LNCaP clone FGC (cell line): Measurements from ENCODE around the gene TMEM108.

Source experiments
- DNase-seq: peaks from one replicate; pipeline ENCODE4 v3.0.0-alpha.2; 2011; ENCODE audit warnings: low read depth
- H3K4me3 ChIP-seq: 2 replicates; pipeline ENCODE4 v1.5.1; 2011; ENCODE audit warnings: mild to moderate bottlenecking, low read depth, low read length, control low read depth
- TF ChIP-seq, protein P1 (sequence below): IDR thresholded peaks from 2 replicates; pipeline ENCODE4 v1.5.1; 2012; ENCODE audit warnings: mild to moderate bottlenecking; ENCODE audit not compliant: control insufficient read depth, insufficient read depth; ENCODE audit errors: extremely low read depth

The TMEM108 gene

GRCh38 chr3:133371181-133371580, 333.0 kb downstream of the TMEM108 start:
- TF ChIP-seq, protein P1, sequence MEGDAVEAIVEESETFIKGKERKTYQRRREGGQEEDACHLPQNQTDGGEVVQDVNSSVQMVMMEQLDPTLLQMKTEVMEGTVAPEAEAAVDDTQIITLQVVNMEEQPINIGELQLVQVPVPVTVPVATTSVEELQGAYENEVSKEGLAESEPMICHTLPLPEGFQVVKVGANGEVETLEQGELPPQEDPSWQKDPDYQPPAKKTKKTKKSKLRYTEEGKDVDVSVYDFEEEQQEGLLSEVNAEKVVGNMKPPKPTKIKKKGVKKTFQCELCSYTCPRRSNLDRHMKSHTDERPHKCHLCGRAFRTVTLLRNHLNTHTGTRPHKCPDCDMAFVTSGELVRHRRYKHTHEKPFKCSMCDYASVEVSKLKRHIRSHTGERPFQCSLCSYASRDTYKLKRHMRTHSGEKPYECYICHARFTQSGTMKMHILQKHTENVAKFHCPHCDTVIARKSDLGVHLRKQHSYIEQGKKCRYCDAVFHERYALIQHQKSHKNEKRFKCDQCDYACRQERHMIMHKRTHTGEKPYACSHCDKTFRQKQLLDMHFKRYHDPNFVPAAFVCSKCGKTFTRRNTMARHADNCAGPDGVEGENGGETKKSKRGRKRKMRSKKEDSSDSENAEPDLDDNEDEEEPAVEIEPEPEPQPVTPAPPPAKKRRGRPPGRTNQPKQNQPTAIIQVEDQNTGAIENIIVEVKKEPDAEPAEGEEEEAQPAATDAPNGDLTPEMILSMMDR, result no peak
- no peak overlapping the region for H3K4me3 ChIP-seq
- DNase-seq, result no peak

DNA sequence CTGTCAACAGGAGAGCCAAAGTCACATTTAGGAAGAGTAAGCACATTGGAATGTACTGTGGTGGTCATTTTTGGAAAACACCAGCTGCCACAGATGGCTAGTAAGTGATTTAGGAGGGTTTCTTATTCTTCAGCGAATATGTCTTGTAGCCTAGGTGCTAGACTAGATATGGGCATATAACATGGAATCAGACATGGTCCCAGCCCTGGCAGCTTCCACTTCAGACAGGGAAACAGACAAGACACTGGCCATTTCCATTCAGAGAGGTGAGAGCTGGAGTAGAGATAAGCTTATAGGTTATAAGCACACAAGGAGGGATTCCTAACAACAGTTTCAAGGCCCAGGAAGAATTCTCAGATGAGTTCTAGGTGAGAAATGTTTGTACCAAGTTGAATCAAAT, 333.5 kb downstream of the TMEM108 start:
- no peak overlapping the region for H3K4me3 ChIP-seq
- no peak for DNase-seq
- TF ChIP-seq, protein P1, result no peak

GRCh38 chr3:133374708-133375402, 336.7 kb downstream of the TMEM108 start:
- TF ChIP-seq, protein P1, result no peak
- H3K4me3 ChIP-seq, result no peak overlapping the region
- DNase-seq, result no peak

DNA sequence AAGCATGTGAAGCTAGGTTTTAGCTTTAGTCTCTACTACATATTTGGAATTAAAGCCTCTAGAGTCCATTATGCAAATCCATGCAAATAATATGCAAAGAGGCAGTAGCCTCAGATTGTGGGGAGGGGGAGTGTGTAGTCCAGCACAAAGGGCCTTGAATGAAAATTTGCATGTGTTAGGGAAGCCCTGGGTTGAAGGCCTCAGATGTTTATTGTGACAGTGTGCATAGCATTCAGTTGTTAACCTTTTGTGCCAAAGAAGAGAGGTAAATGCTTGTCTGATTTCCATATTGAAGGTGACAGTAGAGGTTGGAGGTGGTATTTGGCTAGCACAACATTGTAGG, 337.2 kb downstream of the TMEM108 start:
- no peak for DNase-seq
- TF ChIP-seq, protein P1, result no peak
- no peak overlapping the region for H3K4me3 ChIP-seq

- TF ChIP-seq, protein P1, result peak; percentile 36; the same call in 1 of the 2 replicates
- no peak for DNase-seq
- no peak overlapping the region for H3K4me3 ChIP-seq
These were observed 338.6 kb downstream of the TMEM108 start for GRCh38 chr3:133376810-133377209.

GRCh38 chr3:133377396-133377795, 339.2 kb downstream of the TMEM108 start:
- H3K4me3 ChIP-seq, result no peak overlapping the region
- TF ChIP-seq, protein P1, result peak; percentile 80
- no peak for DNase-seq

DNA sequence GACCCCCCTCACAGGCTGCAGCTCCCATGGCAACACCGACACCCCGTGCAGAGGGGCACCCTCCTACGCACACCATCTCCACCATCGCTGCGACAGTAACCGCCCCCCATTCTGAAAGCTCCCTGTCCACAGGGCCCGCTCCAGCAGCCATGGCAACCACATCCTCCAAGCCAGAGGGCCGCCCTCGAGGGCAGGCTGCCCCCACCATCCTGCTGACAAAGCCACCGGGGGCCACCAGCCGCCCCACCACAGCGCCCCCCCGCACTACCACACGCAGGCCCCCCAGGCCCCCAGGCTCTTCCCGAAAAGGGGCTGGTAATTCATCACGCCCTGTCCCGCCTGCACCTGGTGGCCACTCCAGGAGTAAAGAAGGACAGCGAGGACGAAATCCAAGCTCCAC, 341.7 kb downstream of the TMEM108 start:
- TF ChIP-seq, protein P1, result no peak
- no peak for DNase-seq
- no peak overlapping the region for H3K4me3 ChIP-seq
